GM18517 (cell line): ENCODE measurements around the gene ZNF518B.

Experiments
- ATAC-seq: cut with Tn5 transposase; IDR thresholded peaks from one replicate; pipeline ENCODE4 v1.9.1; 2021; ENCODE audit warnings: mild to moderate bottlenecking, moderate library complexity; ENCODE audit not compliant: unreplicated experiment

Gene ZNF518B

DNA sequence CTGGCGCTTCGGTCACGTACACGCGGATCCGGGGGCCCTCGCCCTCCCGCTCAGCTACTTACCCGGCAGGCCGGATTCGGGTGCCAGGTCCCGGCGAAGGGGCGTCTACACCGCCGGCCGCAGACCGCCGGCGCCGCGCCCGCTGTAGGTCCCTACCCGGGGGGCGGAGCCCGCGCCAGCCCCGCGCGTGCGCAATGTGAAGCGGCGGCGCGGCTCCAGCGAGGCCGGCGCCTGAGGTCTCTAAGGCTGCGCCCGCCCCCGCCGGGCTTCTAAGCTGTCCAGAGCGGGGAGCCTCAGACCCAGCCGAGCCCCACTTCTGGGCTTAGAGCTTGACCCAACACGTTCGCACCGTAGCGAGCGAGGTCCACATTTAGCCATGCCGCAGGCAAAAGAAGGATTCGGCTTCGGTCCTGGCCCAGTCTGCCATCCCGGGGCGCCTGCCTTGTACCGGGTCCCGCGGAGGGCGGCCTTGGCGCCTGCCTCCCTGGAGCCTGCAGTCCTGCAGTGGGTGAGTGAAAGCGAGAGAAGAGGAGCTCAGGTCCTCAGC lies at the start of gene ZNF518B:
ZNF518B (minus strand) TSS at position 172 of the 547 bp plus-strand sequence. CDS start 11,098 bp downstream, outside the sequence.
- ATAC-seq: peak; percentile 72

- ATAC-seq: no peak
Observed at GRCh38 chr4:10506077-10506476, 48.9 kb upstream of the ZNF518B start.

- ATAC-seq: no peak
Observed at GRCh38 chr4:10504570-10505179, 47.4 kb upstream of the ZNF518B start.

- ATAC-seq: no peak
Observed at GRCh38 chr4:10502717-10503116, 45.5 kb upstream of the ZNF518B start.

- no peak for ATAC-seq
Observed at GRCh38 chr4:10500776-10501175, 43.5 kb upstream of the ZNF518B start.

DNA sequence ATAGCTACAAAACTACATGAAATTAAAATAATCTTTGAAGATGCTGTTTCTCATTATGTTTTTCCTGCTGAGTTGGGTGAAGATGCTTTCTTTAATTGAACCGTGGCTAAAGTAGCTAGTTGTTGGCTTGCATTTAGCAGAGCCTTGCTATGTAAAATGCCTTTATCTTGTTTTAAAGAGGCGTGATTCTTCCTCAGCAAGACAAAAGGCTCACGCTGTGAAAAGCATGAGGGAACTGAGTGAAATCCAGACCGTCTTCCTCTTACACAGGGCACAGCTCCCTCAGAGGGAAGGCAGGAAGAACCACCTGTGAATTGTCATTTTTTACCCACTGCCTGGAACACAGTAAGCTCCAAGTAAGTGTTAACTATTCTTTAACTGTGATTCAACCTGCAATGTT lies 39.0 kb upstream of the ZNF518B start:
- ATAC-seq: no peak

DNA sequence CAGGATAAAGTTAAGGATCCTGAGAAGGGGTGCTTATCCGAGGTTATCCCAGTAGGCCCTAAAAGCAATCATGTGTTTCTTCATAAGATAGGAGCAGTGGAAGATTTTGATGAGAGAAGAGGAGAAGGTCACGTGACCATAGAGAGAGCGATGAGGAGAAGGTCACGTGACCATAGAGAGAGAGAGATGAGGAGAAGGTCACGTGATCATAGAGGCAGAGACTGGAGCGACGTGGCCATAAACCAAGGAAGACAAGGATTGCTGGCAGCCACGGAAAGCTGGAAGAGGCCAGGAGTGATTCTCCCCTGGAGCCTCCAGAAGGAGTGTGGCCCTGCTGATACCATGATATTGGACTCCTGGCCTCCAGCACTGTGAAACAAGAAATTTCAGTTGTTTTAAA lies 38.4 kb upstream of the ZNF518B start:
- ATAC-seq: no peak

- ATAC-seq: no peak
Observed at GRCh38 chr4:10492464-10492863, 35.2 kb upstream of the ZNF518B start.

GRCh38 chr4:10491401-10491800 lies 34.2 kb upstream of the ZNF518B start:
- no peak for ATAC-seq

- ATAC-seq: no peak
Observed at GRCh38 chr4:10490996-10491395, 33.8 kb upstream of the ZNF518B start.

DNA sequence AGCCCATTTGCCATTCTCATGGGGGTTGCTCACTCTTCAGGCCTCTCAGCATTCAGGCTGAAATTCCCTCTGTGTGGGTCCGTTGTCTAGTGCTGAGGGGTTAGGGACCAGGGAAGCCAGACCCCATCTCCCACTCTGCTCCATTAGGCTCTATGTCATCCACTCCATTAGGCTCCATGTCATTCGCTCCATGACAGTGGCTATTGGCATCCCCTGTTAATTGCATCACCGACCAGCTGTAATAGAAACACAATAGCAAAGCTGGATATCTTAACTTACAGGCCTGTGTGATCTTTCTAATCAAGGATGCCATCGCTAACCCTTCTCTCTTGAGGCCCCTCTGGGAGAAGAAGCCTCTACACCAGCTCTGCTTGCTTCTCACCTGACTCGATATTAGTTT lies 25.7 kb upstream of the ZNF518B start:
- ATAC-seq: no peak

GRCh38 chr4:10480616-10481015 lies 23.4 kb upstream of the ZNF518B start:
- ATAC-seq: no peak

DNA sequence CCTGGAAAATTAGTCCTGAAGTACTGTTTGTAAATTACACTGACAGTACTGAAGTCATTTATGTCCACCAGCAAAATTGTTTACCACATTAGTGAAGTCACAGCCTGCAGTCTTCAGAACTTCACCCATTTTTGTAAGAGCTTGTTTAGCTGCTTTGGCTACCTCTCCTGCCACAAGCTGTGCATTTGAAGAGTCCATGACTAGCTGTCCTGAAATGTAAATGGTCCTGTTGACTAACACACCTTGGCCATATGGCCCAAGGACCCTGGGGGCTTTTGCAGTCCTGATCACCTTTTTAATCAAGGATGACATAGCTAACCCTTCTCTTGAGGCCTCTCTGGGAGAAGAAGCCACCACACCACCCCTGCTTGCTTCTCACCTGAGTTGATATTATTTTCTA lies 21.4 kb upstream of the ZNF518B start:
- no peak for ATAC-seq

GRCh38 chr4:10470505-10470904 lies 13.3 kb upstream of the ZNF518B start:
- ATAC-seq: no peak

GRCh38 chr4:10466161-10466560 lies 8.9 kb upstream of the ZNF518B start:
- ATAC-seq: no peak

DNA sequence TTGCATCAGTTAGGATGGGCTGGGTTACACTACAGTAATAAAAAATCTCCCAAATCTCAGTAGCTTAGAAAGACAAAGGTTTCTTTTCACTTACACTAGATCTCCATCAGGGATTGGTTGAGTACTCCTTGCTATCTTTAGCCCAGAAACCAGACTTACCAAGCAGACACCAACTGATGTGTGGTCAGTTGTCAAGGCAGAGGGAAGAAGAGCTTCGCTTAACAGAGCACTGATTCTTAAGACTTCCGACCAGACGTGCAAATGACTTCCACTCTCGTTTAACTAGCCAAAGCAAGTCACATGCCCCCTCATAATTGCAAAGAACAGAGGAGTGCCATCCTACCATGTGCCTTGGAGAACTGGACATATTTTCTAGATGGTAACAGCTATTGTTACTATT lies 5.7 kb upstream of the ZNF518B start:
- no peak for ATAC-seq

- no peak for ATAC-seq
Observed at GRCh38 chr4:10461850-10462400, 4.7 kb upstream of the ZNF518B start.

DNA sequence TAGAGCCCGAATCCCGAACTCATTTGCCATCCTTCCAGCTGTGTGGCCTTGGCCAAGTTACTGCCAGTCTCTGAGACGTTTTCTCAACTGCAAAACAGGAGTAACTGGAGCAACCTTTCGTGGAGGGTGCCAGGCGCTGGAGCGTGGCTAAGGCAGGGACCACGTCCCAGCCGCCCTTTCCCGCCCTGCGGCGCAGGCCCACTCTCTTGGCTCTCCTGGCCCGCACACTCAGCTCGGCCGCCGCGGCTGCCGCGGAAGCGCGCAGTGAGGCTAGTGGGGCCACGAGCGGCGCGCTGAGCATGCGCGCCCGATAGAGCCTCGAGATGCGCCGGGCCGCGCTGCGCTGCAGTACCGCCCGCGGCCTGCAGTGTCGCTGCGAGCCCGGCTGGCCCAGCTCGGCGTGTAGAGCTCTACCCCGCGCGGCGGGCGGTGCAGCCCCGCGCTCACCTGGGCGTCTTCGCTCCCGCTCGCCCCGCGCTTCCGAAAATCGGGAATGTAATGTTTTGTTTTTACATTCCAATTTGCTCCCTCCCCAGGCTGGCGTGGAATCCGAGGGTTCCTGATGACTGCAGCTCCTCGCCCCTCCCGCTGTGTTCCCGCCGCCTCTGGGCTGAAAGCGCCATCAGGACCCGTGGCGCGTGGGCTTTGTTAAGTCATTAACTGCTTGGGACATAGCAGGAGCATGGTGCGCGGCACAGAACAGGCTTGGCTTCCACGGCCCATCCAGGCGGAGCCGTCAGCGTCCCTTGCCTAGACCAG lies 4.0 kb upstream of the ZNF518B start:
- peak; percentile 64 for ATAC-seq

DNA sequence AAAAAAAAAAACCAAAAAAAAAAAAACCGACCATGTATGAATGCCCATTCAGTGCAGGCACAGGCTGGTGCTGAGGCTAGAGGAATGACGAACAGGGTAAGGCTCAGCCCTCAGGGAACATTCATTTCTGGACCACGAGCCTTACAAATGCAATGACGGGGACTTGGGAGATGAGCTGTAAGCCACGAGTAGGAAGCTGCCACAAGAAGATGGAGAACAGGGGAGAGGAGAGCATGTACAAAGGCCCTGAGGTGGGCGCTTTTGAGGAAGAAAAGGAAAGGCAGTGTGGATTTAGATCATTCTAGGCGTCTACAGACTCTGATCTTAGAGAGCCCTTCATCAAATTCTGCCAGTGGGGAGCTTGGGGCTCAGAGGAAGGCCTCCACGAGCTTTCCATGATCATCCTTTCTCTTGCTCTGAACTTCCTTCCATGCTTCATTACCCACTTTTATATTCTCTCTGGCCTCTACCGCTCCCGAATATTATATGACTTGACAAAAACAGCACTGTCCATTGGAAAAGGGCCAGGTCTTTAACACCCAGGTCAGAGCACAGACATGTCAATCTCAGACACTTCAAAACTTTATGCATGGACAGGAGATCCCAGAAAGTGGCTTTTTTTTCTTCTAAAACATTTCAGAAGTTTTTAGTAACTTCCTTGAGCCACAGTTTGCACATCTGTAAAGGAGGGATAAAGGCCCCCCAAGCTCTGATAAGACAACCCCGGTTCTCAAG lies 3.3 kb upstream of the ZNF518B start:
- no peak for ATAC-seq

DNA sequence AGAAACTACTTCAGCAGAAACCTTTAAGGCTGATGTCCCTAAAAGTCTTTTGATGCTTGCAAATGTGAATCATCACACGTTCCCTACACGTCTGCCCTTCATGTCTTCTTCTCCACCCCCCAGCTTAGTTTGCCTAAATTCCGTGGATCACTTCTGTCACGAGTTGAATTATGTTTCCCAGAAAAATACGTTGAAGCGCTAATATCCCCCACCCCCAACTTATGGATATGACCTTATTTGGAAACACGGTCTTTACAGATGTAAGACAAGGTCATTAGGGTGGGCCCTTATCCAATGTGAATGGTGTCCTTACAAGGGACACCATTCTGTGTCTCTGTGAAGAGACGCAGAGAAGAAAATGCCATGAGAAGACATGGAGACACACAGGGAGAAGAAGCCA lies 2.1 kb upstream of the ZNF518B start:
- ATAC-seq: no peak

GRCh38 chr4:10458177-10458576 lies 951 bp upstream of the ZNF518B start:
- ATAC-seq: no peak
